Measurements from ENCODE around the gene SLC39A1. TPM values are rescaled to one million over a fixed set of nuclear protein-coding genes. Genes with fewer than 3 reads are reported as not detected.
"Not testable (repeated sequence)": the region's sequence is repeated elsewhere in the genome, so short reads cannot be mapped to it uniquely, and the experiment has no call there.

SLC39A1 gene
- total and polyA plus RNA-seq, 2 of the 8 experiments (the other 6 are each of a cell fraction or from before 2014, with no cell fraction given): 238 to 337 TPM

GRCh38 chr1:153979091-153979490 lies 15.8 kb upstream of the SLC39A1 start:
- peaks cover 16% of the 10 kb centered on the region for H3K23me2 ChIP-seq (ENCODE audit: low read depth, low read length)
- peak overlapping the region in 1 of 4 experiments; percentile 94; a peak in 1 of 8 replicates for H3K4me3 ChIP-seq (ENCODE audit: extremely low read depth in 1 of 4, insufficient read depth in 2 of 4, low read depth in 3 of 4, low read length in 4 of 4)
- not testable (repeated sequence) for H2AK5ac ChIP-seq (ENCODE audit: low read depth, low read length); H3K23ac ChIP-seq (ENCODE audit: insufficient read length); H3K9ac ChIP-seq (replicated peaks in 1 of 4; ENCODE audit: extremely low read depth in 1 of 4, low read depth in 3 of 4, low read length in 3 of 4); H2BK20ac ChIP-seq (ENCODE audit: low read length); H3K4me1 ChIP-seq (replicated peaks in 1 of 4; ENCODE audit: control insufficient read depth in 3 of 4, insufficient read depth in 4 of 4, low read length in 3 of 4); H3K4ac ChIP-seq (replicated peaks; ENCODE audit: insufficient read length, low read depth, low read length); H3K56ac ChIP-seq (replicated peaks; ENCODE audit: insufficient read length, low read depth, low read length); H2BK120ac ChIP-seq (replicated peaks; ENCODE audit: low read depth, low read length); H3K18ac ChIP-seq (ENCODE audit: extremely low read depth, low read length); H3K9me3 ChIP-seq (ENCODE audit: insufficient read depth in 2 of 2, low read depth in 1 of 2, low read length in 1 of 2); H3K27ac ChIP-seq (ENCODE audit: low read depth, low read length); H4K91ac ChIP-seq (replicated peaks; ENCODE audit: insufficient read length, low read length); H3K79me1 ChIP-seq (ENCODE audit: low read depth, low read length); H3K14ac ChIP-seq (ENCODE audit: insufficient read length); H2BK12ac ChIP-seq (ENCODE audit: low read depth, low read length); H2BK15ac ChIP-seq (ENCODE audit: low read length); H4K8ac ChIP-seq (ENCODE audit: extremely low read depth, insufficient read depth, low read length); H3K27me3 ChIP-seq (replicated peaks in 1 of 4; ENCODE audit: control insufficient read depth in 3 of 4, extremely low read depth in 1 of 4, insufficient read depth in 3 of 4, low read length in 3 of 4); H4K5ac ChIP-seq (ENCODE audit: insufficient read length, low read depth, low read length); H3K4me2 ChIP-seq (ENCODE audit: insufficient read depth in 1 of 2, low read depth in 2 of 2, low read length in 2 of 2); H4K20me1 ChIP-seq (replicated peaks in 1 of 2; ENCODE audit: control insufficient read depth in 1 of 2, insufficient read depth in 2 of 2, low read length in 2 of 2); DNase-seq (ENCODE audit: low read depth in 1 of 2, low spot score in 2 of 2); H2BK5ac ChIP-seq (ENCODE audit: low read depth, low read length); H2AFZ ChIP-seq (ENCODE audit: low read length); FAIRE-seq
- WGBS, 2 experiments (ENCODE audit: extremely low coverage in 1 of 2, insufficient coverage in 1 of 2, insufficient read length in 1 of 2, insufficient replicate concordance in 2 of 2, low coverage in 1 of 2, low lambda C conversion rate in 2 of 2, missing lambda C conversion rate in 1 of 2): 93% methylated on average over 12 of the region's 12 CpGs; no CpG with 5 or more reads in 1 of the 2 experiments
- CTCF ChIA-PET (ENCODE audit: partially characterized antibody): interaction anchor here (0.6 to 2.7 kb wide), 7 partner anchors 8 to 207 kb away, joined by 3 to 29 read pairs (median 7); partner anchors contain the start of genes CREB3L4 and RAB13
- H3K36me3 ChIP-seq (ENCODE audit: control insufficient read depth in 2 of 4, insufficient read depth in 4 of 4, low read length in 3 of 4): peaks cover 13 to 51% (median 36%) of the 10 kb centered on the region in 4 experiments; a peak in 7 of 8 replicates
- POLR2A ChIA-PET (ENCODE audit: partially characterized antibody): interaction anchor here (1.0 to 15.5 kb wide), 7 partner anchors 11 to 203 kb away, joined by 4 to 276 read pairs (median 10); partner anchors contain the start of genes CREB3L4, CRTC2, DENND4B and GATAD2B
- peaks cover 0 to 17% of the 10 kb centered on the region in 2 experiments; a peak in 2 of 4 replicates for H3K79me2 ChIP-seq (ENCODE audit: control insufficient read depth in 1 of 2, insufficient read depth in 2 of 2, low read length in 2 of 2)
